Stomach (tissue), 4 donors: ENCODE results near the gene LONP1.

ENCODE experiments used
- CTCF ChIP-seq, 7 experiments: fragments of 450-650 bp in 4 of 7; fragments of 200-600 bp in 3 of 7; sonication (generic) in 3 of 7; IDR thresholded peaks; one replicate each; pipeline ENCODE4 v1.5.1; 2016 to 2019; ENCODE audit warnings: antibody characterized with exemption in 7 of 7, control low read depth in 2 of 7, mild to moderate bottlenecking in 1 of 7
- POLR2A ChIP-seq, 4 donors: fragments of 450-650 bp; IDR thresholded peaks; one replicate each; pipeline ENCODE4 v1.6.1; 2016; ENCODE audit warnings: antibody characterized with exemption in 4 of 4, control low read depth in 2 of 4, mild to moderate bottlenecking in 1 of 4, moderate library complexity in 1 of 4
- POLR2AphosphoS5 ChIP-seq, 3 donors: sonication (generic); formaldehyde crosslinking; IDR thresholded peaks; one replicate each; pipeline ENCODE4 v1.6.1; 2016; ENCODE audit warnings: antibody characterized with exemption in 3 of 3

- TF ChIP-seq CTCF (IDR thresholded peaks at IDR 0.05) (no peak), POLR2A (IDR thresholded peaks at IDR 0.05) (no peak), POLR2AphosphoS5 (IDR thresholded peaks at IDR 0.05) (no peak)
Measured at GRCh38 chr19:5765220-5765619, 45.3 kb upstream of the LONP1 start.
